ENCODE results near the gene TTLL1.

GRCh38 chr22:43002202-43002586 is 87.0 kb downstream of the TTLL1 start:
- TF ChIP-seq CTCF (conservative IDR thresholded peaks at IDR 0.05 in 1 of 2, IDR thresholded peaks at IDR 0.05 in 1 of 2; ENCODE audit: extremely low read depth in 1 of 2, insufficient read depth in 1 of 2, low read depth in 1 of 2, low read length in 2 of 2), result no peak
- TF ChIP-seq EZH2 (IDR thresholded peaks at IDR 0.05; ENCODE audit: borderline replicate concordance, low read length), result no peak
